HFF-Myc (cell line): ENCODE data around the gene RMC1.

ENCODE experiments used
- DNase-seq: peaks from one replicate; pipeline ENCODE4 v3.0.0-alpha.2; 2011; ENCODE audit warnings: low read depth; ENCODE audit errors: extremely low read depth
- H3K4me3 ChIP-seq: replicated peaks from 2 replicates; pipeline ENCODE4 v1.5.1; 2011; ENCODE audit warnings: low read depth, mild to moderate bottlenecking, control low read depth, low read length
- TF ChIP-seq, protein P1 (sequence below): IDR thresholded peaks from 2 replicates; pipeline ENCODE4 v1.5.1; 2012; ENCODE audit warnings: mild to moderate bottlenecking, low read depth, low read length, control low read depth; ENCODE audit errors: missing control alignments

The RMC1 gene

DNA sequence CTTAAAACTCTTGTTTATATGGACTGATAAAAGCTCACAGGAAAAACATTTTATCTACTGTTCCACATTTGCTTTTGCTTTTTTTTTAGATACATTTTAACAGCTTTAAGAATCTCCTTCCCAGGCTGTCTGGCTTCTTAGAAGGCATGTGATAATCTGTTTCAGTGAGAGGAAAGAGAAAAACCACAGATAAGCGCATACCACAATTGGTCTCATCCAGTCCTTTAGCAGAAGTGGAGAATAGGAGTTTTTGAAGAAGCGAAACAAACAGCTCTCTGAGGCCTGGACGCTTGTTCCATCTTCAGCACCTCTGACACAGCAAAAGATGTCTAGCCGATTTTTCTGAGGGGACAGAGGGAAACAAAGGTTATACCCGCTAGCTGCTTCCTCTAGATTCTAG lies 37.6 kb downstream of the RMC1 start:
- H3K4me3 ChIP-seq: no peak overlapping the region
- DNase-seq: no peak
- TF ChIP-seq, protein P1, sequence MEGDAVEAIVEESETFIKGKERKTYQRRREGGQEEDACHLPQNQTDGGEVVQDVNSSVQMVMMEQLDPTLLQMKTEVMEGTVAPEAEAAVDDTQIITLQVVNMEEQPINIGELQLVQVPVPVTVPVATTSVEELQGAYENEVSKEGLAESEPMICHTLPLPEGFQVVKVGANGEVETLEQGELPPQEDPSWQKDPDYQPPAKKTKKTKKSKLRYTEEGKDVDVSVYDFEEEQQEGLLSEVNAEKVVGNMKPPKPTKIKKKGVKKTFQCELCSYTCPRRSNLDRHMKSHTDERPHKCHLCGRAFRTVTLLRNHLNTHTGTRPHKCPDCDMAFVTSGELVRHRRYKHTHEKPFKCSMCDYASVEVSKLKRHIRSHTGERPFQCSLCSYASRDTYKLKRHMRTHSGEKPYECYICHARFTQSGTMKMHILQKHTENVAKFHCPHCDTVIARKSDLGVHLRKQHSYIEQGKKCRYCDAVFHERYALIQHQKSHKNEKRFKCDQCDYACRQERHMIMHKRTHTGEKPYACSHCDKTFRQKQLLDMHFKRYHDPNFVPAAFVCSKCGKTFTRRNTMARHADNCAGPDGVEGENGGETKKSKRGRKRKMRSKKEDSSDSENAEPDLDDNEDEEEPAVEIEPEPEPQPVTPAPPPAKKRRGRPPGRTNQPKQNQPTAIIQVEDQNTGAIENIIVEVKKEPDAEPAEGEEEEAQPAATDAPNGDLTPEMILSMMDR: no peak

DNA sequence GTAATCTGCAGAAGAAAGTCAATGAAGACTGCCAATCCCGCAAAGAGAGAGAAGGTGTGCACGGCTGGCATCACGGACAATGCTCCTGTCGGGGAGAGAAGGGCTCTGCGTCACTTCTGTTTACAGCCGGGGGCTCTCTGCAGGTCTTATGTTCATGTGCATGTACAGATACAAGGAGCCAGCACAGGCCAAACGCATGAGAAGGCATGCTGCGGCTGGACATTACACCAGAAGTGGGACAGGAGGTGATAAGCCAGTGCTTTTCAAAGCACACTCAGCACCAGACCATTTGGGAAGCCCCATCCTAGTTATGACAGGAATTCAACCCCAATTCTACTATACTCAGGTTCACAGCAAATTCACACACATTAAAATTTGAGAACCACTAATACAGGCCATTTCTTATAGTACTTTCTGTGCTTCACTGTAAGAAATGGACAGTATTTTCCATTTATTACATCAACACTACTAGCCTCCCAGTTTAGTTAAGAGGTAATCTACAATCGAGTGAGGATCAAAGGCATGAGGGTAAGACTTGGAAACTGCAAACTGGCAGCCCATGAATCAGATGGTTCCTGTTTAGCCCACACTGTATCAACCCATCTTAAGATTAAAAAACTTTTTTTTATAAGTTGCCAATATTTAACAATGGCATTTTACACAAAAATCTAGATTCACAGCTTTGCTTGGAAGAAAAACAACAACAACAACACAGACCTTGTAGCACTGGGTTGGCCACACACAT lies 38.2 kb downstream of the RMC1 start:
- TF ChIP-seq, protein P1: no peak
- H3K4me3 ChIP-seq: no peak overlapping the region
- DNase-seq: no peak

DNA sequence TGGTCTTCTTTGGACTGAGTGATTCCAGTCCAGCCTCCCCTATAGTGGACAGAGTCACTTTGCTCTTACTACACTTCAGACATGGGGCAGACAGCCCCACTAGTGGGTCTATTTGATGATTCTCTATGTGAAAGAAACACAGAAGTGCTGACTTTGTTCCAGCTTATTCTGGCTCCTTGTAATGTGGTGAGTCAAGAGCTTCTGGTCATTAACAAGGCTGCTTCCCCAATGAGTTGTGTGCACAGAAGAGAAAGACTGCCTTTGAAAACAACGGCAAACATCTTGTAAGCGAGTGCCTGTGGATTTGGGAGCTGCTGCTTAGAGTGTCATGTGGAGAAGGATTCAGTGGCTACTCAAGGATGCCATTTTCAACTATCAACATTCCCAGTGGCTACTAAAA lies 39.1 kb downstream of the RMC1 start:
- DNase-seq: no peak
- TF ChIP-seq, protein P1: no peak
- H3K4me3 ChIP-seq: no peak overlapping the region

DNA sequence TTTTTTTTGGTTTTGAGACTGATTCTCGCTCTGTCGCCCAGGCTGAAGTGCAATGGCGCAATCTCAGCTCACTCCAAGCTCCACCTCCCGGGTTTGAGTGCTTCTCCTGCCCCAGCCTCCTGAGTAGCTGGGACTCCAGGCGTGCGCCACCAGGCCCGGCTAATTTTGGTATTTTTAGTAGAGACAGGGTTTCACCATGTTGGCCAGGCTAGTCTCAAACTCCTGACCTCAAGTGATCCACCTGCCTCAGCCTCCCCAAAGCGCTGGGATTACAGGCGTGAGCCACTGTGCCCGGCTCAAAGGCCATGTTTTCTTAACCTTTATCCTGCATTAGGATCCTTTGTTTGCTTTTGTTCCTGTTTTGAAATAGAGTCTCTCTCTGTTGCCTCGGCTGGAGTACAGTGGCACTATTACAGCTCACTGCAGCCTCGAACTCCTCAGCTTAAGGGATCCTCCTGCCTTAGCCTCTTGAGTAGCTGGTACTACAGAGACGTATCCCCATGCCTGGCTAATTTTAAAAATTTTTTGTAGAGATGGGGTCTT lies 42.0 kb downstream of the RMC1 start:
- H3K4me3 ChIP-seq: no peak overlapping the region
- no peak for DNase-seq
- TF ChIP-seq, protein P1: no peak

DNA sequence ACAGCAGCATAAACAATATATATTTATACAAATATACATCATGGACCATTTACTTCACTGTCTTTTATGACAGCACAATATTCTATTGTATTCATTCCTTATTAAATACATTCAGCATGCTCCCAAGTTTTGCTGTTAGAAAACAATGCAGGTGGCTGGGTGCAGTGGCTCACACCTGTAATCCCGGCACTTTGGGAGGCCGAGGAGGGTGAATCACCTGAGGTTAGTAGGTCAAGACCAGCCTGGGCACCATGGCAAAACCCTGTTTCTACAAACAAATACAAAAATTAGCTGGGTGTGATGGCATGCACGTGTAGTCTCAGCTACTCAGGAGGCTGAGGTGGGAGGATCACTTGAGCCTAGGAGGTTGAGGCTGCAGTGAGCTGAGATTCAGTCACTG lies 44.0 kb downstream of the RMC1 start:
- TF ChIP-seq, protein P1: no peak
- DNase-seq: no peak
- H3K4me3 ChIP-seq: no peak overlapping the region

DNA sequence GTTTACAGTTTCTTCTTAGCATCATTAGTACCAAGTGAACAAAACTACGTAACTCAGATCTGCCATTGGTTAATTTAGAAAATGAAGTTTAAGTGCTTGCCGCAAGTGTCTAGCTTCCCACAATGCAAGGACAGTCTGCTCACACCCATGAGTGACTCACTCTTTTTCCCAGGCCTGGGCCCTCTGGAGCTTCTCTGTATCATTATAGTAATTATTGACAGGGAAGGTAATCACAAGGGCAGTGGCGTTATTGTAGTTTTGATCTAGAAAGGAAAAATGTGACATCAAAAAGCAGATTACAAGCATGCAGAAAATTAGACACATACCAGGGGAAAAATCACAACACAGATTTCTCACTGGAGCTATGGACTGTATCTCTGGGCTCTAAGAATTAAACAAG lies 44.5 kb downstream of the RMC1 start:
- no peak overlapping the region for H3K4me3 ChIP-seq
- TF ChIP-seq, protein P1: no peak
- DNase-seq: no peak

DNA sequence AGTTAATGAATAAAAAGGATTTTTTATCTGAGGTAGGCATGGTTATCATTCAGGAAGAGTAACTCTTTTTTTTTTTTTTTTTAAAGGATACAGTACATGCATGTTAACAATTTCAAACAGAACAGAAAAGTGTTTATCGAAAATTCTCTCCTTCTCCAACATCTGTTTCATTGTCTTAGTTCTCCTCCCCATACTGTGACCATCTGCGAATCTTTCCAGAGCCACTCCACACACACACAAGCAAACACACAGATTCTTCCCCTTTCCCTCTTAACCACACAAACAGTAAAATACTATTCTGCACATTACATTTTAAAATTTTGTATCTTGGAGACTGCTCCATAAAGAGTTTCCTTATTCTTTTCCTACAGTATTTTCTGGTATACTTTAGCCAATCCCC lies 45.0 kb downstream of the RMC1 start:
- TF ChIP-seq, protein P1: no peak
- DNase-seq: peak; percentile 29
- H3K4me3 ChIP-seq: no peak overlapping the region
